HepG2 (cell line): ENCODE results near the gene WSCD1.

ENCODE experiments used
- IRF2 ChIP-seq: IDR thresholded peaks from 2 replicates; pipeline ENCODE4 v1.6.1; 2018; ENCODE audit warnings: missing genetic modification reagents, missing compliant biosample characterization
- NFE2L2 ChIP-seq: fragments of 150-350 bp; IDR thresholded peaks from 2 replicates; pipeline ENCODE4 v1.6.1; 2014; ENCODE audit warnings: low read length
- POLR2A ChIP-seq, 2 experiments: IDR thresholded peaks; 2 replicates each; pipeline ENCODE4 v1.6.1; 2011; ENCODE audit warnings: low read depth in 2 of 2, low read length in 2 of 2, mild to moderate bottlenecking in 1 of 2, moderate library complexity in 1 of 2; ENCODE audit not compliant: insufficient read depth in 1 of 2
- TEF ChIP-seq: sonication (generic); formaldehyde crosslinking; IDR thresholded peaks from 2 replicates; pipeline ENCODE4 v1.5.0; 2020; ENCODE audit warnings: missing genetic modification reagents
- USF2 ChIP-seq, 2 experiments: sonication (generic) in 1 of 2; formaldehyde crosslinking in 1 of 2; IDR thresholded peaks; 2 replicates each; pipeline versions ENCODE4 v1.5.1 to v1.6.1; 2011 to 2020; ENCODE audit warnings: borderline replicate concordance in 1 of 2, low read depth in 1 of 2, low read length in 1 of 2, mild to moderate bottlenecking in 1 of 2, missing genetic modification reagents in 1 of 2, moderate library complexity in 1 of 2
- ZNF274 ChIP-seq: sonication (generic); formaldehyde crosslinking; IDR thresholded peaks from 2 replicates; pipeline ENCODE4 v1.5.1; 2020; ENCODE audit warnings: mild to moderate bottlenecking, missing genetic modification reagents
- TF ChIP-seq, protein P1 (sequence below): sonication (generic); formaldehyde crosslinking; IDR thresholded peaks from 2 replicates; pipeline ENCODE4 v1.5.0; 2020; ENCODE audit warnings: mild to moderate bottlenecking, missing genetic modification reagents, moderate library complexity

DNA sequence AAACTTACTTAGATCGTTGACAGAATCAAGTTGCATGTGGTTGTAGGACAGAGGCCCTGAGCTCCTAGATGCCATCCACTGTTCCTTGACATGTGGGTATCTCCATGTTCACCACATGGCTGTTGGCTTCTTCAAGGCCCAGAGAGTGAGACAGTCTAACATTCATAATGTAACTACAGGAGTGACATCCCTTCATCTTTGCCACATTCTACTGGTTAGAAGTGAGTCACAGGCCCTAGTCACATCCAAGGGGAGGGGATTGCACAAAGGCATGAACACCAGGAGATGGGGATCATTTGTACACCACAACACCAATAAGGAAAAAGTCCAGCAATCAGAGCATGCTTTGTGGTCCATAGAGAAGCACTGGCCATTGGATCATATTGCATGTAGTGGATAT lies 56.6 kb downstream of the WSCD1 start:
- TF ChIP-seq POLR2A (IDR thresholded peaks at IDR 0.05; ENCODE audit: insufficient read depth in 1 of 2, low read depth in 2 of 2, low read length in 2 of 2) (no peak), TEF (CRISPR knock-in tag) (no peak), ZNF274 (CRISPR knock-in tag) (no peak), USF2 (IDR thresholded peaks at IDR 0.05; ENCODE audit: low read depth, low read length) (no peak), USF2 (CRISPR knock-in tag; IDR thresholded peaks at IDR 0.05; ENCODE audit: borderline replicate concordance) (no peak), NFE2L2 (no peak), IRF2 (CRISPR knock-in tag) (no peak)
- TF ChIP-seq, protein P1, sequence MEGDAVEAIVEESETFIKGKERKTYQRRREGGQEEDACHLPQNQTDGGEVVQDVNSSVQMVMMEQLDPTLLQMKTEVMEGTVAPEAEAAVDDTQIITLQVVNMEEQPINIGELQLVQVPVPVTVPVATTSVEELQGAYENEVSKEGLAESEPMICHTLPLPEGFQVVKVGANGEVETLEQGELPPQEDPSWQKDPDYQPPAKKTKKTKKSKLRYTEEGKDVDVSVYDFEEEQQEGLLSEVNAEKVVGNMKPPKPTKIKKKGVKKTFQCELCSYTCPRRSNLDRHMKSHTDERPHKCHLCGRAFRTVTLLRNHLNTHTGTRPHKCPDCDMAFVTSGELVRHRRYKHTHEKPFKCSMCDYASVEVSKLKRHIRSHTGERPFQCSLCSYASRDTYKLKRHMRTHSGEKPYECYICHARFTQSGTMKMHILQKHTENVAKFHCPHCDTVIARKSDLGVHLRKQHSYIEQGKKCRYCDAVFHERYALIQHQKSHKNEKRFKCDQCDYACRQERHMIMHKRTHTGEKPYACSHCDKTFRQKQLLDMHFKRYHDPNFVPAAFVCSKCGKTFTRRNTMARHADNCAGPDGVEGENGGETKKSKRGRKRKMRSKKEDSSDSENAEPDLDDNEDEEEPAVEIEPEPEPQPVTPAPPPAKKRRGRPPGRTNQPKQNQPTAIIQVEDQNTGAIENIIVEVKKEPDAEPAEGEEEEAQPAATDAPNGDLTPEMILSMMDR (CRISPR knock-in tag): no peak
